WTC11 (cell line): Measurements from ENCODE around the gene PSMD13. TPM values are rescaled to one million over a fixed set of nuclear protein-coding genes. Genes with fewer than 3 reads are reported as not detected.
A peak's percentile ranks its signal among the peaks of the same experiment; 100 is the strongest.

ENCODE experiments used
- FOXP1 ChIP-seq: sonication (generic); formaldehyde crosslinking; IDR thresholded peaks from 2 replicates; pipeline ENCODE4 v1.8.0; 2022; ENCODE audit warnings: missing genetic modification reagents, mild to moderate bottlenecking, moderate library complexity, borderline replicate concordance
- IRF2 ChIP-seq: sonication (generic); formaldehyde crosslinking; IDR thresholded peaks from 2 replicates; pipeline ENCODE4 v1.8.0; 2022; ENCODE audit warnings: low read depth, missing genetic modification reagents, borderline replicate concordance
- KAT7 ChIP-seq: sonication (generic); formaldehyde crosslinking; IDR thresholded peaks from 2 replicates; pipeline ENCODE4 v1.8.1; 2023; ENCODE audit warnings: missing genetic modification reagents, mild to moderate bottlenecking, borderline replicate concordance
- NFE2L1 ChIP-seq: sonication (generic); formaldehyde crosslinking; IDR thresholded peaks from 2 replicates; pipeline ENCODE4 v1.8.1; 2023; ENCODE audit warnings: missing genetic modification reagents
- RORB ChIP-seq: fragments of 250-450 bp; sonication (Bioruptor Pico); IDR thresholded peaks from 2 replicates; pipeline ENCODE4 v1.9.0; 2021; ENCODE audit warnings: mild to moderate bottlenecking
- SOX15 ChIP-seq: fragments of 250-450 bp; sonication (Bioruptor Pico); IDR thresholded peaks from 2 replicates; pipeline ENCODE4 v1.9.0; 2021; ENCODE audit warnings: mild to moderate bottlenecking
- TEAD1 ChIP-seq: sonication (generic); formaldehyde crosslinking; IDR thresholded peaks from 2 replicates; pipeline ENCODE4 v1.8.0; 2022; ENCODE audit warnings: mild to moderate bottlenecking, missing genetic modification reagents
- TP53 ChIP-seq: sonication (generic); formaldehyde crosslinking; IDR thresholded peaks from 2 replicates; pipeline ENCODE4 v1.8.1; 2023; ENCODE audit warnings: mild to moderate bottlenecking, missing genetic modification reagents
- total RNA-seq: library from RNA; stranded (reverse); gene quantifications from 3 replicates; pipeline ENCODE4 v1.2.3, GENCODE V29; 2021
- TF ChIP-seq, protein P1 (sequence below): sonication (generic); formaldehyde crosslinking; IDR thresholded peaks from 2 replicates; pipeline ENCODE4 v1.8.0; 2023; ENCODE audit warnings: missing genetic modification reagents
- TF ChIP-seq, protein P2 (sequence below): sonication (generic); formaldehyde crosslinking; IDR thresholded peaks from 2 replicates; pipeline ENCODE4 v1.8.1; 2023; ENCODE audit warnings: mild to moderate bottlenecking, missing genetic modification reagents
- TF ChIP-seq, protein P3 (sequence below): fragments of 250-450 bp; sonication (Bioruptor Pico); IDR thresholded peaks from 2 replicates; pipeline ENCODE4 v1.8.0; 2021; ENCODE audit warnings: mild to moderate bottlenecking
- TF ChIP-seq, protein P4 (sequence below): sonication (generic); formaldehyde crosslinking; IDR thresholded peaks from 2 replicates; pipeline ENCODE4 v1.8.1; 2023; ENCODE audit warnings: mild to moderate bottlenecking, missing genetic modification reagents, borderline replicate concordance
- TF ChIP-seq, protein P5 (sequence below): sonication (generic); formaldehyde crosslinking; IDR thresholded peaks from 2 replicates; pipeline ENCODE4 v1.8.0; 2023; ENCODE audit warnings: mild to moderate bottlenecking, missing genetic modification reagents
- TF ChIP-seq, protein P6 (sequence below): sonication (generic); formaldehyde crosslinking; IDR thresholded peaks from 2 replicates; pipeline ENCODE4 v1.8.0; 2022; ENCODE audit warnings: mild to moderate bottlenecking, missing genetic modification reagents
- TF ChIP-seq, protein P7 (sequence below): fragments of 250-450 bp; sonication (Bioruptor Pico); conservative IDR thresholded peaks from 2 replicates; pipeline ENCODE4 v1.9.0; 2021; ENCODE audit warnings: mild to moderate bottlenecking
- TF ChIP-seq, protein P8 (sequence below): sonication (generic); formaldehyde crosslinking; IDR thresholded peaks from 2 replicates; pipeline ENCODE4 v1.8.1; 2023; ENCODE audit warnings: mild to moderate bottlenecking, moderate library complexity, missing genetic modification reagents
- TF ChIP-seq, protein P9 (sequence below): sonication (generic); formaldehyde crosslinking; IDR thresholded peaks from 2 replicates; pipeline ENCODE4 v1.8.0; 2022; ENCODE audit warnings: mild to moderate bottlenecking, missing genetic modification reagents
- TF ChIP-seq, protein P10 (sequence below): sonication (generic); formaldehyde crosslinking; IDR thresholded peaks from 2 replicates; pipeline ENCODE4 v1.8.0; 2022; ENCODE audit warnings: mild to moderate bottlenecking, missing genetic modification reagents

The PSMD13 gene
- total RNA-seq, 1 experiment from 2014 or later: 148 TPM

DNA sequence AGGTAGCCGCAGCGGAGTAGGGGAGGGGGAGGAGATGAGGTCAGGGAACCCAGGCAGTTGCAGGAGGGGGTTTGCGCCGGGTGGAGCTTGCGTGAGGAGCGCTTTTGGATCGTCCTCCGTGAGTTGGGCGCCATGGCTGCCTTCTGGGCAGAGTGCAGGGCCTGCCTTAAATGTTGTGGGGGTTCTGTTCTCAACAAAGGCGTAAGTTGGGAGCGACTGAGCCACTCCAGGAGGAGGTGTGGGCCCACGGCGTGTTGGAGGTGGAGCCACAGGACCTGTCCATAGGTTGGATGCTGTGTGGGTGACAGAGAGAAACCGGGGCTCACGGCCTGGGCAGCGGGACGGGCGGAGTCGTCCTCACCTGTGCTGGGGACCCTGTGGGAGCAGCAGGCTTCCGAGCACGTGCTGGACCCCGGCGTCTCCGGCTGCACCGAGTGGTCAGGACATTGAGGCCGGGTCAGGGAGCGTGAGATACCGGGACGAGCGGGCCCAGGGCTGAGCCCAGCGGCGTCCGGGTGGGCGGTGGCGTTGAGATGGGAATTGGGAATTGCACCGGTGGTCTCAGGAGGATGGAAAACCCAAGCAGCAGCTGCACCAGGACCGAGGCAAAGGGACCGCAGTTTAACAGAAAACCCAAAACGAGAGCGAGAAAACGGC, 51.2 kb downstream of the PSMD13 start (continued):
- TF ChIP-seq, protein P1, sequence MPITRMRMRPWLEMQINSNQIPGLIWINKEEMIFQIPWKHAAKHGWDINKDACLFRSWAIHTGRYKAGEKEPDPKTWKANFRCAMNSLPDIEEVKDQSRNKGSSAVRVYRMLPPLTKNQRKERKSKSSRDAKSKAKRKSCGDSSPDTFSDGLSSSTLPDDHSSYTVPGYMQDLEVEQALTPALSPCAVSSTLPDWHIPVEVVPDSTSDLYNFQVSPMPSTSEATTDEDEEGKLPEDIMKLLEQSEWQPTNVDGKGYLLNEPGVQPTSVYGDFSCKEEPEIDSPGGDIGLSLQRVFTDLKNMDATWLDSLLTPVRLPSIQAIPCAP (CRISPR knock-in tag): 0 out of 2 replicates have a peak, but pooled peaks have one; percentile 75
- TF ChIP-seq RORB (no peak), NFE2L1 (CRISPR knock-in tag) (peak; percentile 29; the same call in 1 of the 2 replicates), KAT7 (CRISPR knock-in tag) (no peak), TP53 (CRISPR knock-in tag) (0 out of 2 replicates have a peak, but pooled peaks have one; percentile 34), SOX15 (CRISPR knock-in tag) (no peak), TEAD1 (no peak), FOXP1 (CRISPR knock-in tag) (no peak), IRF2 (CRISPR knock-in tag) (no peak)
- TF ChIP-seq, protein P2, sequence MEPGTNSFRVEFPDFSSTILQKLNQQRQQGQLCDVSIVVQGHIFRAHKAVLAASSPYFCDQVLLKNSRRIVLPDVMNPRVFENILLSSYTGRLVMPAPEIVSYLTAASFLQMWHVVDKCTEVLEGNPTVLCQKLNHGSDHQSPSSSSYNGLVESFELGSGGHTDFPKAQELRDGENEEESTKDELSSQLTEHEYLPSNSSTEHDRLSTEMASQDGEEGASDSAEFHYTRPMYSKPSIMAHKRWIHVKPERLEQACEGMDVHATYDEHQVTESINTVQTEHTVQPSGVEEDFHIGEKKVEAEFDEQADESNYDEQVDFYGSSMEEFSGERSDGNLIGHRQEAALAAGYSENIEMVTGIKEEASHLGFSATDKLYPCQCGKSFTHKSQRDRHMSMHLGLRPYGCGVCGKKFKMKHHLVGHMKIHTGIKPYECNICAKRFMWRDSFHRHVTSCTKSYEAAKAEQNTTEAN: no peak
- TF ChIP-seq, protein P3, sequence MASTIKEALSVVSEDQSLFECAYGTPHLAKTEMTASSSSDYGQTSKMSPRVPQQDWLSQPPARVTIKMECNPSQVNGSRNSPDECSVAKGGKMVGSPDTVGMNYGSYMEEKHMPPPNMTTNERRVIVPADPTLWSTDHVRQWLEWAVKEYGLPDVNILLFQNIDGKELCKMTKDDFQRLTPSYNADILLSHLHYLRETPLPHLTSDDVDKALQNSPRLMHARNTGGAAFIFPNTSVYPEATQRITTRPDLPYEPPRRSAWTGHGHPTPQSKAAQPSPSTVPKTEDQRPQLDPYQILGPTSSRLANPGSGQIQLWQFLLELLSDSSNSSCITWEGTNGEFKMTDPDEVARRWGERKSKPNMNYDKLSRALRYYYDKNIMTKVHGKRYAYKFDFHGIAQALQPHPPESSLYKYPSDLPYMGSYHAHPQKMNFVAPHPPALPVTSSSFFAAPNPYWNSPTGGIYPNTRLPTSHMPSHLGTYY (CRISPR knock-in tag): no peak
- TF ChIP-seq, protein P4, sequence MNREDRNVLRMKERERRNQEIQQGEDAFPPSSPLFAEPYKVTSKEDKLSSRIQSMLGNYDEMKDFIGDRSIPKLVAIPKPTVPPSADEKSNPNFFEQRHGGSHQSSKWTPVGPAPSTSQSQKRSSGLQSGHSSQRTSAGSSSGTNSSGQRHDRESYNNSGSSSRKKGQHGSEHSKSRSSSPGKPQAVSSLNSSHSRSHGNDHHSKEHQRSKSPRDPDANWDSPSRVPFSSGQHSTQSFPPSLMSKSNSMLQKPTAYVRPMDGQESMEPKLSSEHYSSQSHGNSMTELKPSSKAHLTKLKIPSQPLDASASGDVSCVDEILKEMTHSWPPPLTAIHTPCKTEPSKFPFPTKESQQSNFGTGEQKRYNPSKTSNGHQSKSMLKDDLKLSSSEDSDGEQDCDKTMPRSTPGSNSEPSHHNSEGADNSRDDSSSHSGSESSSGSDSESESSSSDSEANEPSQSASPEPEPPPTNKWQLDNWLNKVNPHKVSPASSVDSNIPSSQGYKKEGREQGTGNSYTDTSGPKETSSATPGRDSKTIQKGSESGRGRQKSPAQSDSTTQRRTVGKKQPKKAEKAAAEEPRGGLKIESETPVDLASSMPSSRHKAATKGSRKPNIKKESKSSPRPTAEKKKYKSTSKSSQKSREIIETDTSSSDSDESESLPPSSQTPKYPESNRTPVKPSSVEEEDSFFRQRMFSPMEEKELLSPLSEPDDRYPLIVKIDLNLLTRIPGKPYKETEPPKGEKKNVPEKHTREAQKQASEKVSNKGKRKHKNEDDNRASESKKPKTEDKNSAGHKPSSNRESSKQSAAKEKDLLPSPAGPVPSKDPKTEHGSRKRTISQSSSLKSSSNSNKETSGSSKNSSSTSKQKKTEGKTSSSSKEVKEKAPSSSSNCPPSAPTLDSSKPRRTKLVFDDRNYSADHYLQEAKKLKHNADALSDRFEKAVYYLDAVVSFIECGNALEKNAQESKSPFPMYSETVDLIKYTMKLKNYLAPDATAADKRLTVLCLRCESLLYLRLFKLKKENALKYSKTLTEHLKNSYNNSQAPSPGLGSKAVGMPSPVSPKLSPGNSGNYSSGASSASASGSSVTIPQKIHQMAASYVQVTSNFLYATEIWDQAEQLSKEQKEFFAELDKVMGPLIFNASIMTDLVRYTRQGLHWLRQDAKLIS: no peak
- TF ChIP-seq, protein P5, sequence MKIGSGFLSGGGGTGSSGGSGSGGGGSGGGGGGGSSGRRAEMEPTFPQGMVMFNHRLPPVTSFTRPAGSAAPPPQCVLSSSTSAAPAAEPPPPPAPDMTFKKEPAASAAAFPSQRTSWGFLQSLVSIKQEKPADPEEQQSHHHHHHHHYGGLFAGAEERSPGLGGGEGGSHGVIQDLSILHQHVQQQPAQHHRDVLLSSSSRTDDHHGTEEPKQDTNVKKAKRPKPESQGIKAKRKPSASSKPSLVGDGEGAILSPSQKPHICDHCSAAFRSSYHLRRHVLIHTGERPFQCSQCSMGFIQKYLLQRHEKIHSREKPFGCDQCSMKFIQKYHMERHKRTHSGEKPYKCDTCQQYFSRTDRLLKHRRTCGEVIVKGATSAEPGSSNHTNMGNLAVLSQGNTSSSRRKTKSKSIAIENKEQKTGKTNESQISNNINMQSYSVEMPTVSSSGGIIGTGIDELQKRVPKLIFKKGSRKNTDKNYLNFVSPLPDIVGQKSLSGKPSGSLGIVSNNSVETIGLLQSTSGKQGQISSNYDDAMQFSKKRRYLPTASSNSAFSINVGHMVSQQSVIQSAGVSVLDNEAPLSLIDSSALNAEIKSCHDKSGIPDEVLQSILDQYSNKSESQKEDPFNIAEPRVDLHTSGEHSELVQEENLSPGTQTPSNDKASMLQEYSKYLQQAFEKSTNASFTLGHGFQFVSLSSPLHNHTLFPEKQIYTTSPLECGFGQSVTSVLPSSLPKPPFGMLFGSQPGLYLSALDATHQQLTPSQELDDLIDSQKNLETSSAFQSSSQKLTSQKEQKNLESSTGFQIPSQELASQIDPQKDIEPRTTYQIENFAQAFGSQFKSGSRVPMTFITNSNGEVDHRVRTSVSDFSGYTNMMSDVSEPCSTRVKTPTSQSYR: 0 out of 2 replicates have a peak, but pooled peaks have one; percentile 16
- TF ChIP-seq, protein P6, sequence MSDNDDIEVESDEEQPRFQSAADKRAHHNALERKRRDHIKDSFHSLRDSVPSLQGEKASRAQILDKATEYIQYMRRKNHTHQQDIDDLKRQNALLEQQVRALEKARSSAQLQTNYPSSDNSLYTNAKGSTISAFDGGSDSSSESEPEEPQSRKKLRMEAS (CRISPR knock-in tag): peak; percentile 91
- TF ChIP-seq, protein P7, sequence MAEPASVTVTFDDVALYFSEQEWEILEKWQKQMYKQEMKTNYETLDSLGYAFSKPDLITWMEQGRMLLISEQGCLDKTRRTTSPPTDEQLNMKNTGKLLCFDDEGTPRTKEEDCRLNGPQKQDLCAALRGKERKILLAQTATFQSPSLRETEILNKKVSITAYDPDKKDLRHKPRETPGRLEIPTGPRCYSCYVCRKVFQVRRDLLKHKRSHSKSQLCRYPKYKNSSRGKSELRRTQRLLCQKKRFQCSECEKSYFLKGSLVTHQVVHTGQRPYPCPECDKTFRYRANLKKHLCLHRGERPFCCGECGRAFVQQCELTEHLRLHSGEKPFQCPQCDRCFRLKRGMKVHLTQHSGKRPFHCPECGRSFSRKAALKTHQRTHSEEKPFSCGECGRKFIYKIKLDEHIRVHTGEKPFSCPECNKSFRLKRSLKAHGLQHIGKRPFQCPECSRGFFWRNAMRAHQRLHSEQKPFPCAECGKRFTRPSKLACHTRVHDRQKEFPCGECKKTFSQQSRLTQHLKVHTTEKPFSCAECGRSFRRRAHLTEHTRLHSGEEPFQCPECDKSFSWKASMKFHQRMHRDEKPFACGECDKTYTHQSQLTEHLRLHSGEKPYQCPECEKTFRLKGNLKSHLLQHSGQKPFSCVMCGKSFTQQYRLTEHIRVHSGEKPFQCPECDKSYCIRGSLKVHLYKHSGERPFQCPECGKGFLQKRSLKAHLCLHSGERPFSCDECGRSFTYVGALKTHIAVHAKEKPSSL: no peak
- TF ChIP-seq, protein P8, sequence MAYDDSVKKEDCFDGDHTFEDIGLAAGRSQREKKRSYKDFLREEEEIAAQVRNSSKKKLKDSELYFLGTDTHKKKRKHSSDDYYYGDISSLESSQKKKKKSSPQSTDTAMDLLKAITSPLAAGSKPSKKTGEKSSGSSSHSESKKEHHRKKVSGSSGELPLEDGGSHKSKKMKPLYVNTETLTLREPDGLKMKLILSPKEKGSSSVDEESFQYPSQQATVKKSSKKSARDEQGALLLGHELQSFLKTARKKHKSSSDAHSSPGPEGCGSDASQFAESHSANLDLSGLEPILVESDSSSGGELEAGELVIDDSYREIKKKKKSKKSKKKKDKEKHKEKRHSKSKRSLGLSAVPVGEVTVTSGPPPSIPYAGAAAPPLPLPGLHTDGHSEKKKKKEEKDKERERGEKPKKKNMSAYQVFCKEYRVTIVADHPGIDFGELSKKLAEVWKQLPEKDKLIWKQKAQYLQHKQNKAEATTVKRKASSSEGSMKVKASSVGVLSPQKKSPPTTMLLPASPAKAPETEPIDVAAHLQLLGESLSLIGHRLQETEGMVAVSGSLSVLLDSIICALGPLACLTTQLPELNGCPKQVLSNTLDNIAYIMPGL (CRISPR knock-in tag): no peak
- TF ChIP-seq, protein P9, sequence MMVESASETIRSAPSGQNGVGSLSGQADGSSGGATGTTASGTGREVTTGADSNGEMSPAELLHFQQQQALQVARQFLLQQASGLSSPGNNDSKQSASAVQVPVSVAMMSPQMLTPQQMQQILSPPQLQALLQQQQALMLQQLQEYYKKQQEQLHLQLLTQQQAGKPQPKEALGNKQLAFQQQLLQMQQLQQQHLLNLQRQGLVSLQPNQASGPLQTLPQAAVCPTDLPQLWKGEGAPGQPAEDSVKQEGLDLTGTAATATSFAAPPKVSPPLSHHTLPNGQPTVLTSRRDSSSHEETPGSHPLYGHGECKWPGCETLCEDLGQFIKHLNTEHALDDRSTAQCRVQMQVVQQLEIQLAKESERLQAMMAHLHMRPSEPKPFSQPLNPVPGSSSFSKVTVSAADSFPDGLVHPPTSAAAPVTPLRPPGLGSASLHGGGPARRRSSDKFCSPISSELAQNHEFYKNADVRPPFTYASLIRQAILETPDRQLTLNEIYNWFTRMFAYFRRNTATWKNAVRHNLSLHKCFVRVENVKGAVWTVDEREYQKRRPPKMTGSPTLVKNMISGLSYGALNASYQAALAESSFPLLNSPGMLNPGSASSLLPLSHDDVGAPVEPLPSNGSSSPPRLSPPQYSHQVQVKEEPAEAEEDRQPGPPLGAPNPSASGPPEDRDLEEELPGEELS (CRISPR knock-in tag): 0 out of 2 replicates have a peak, but pooled peaks have one; percentile 53
- TF ChIP-seq, protein P10, sequence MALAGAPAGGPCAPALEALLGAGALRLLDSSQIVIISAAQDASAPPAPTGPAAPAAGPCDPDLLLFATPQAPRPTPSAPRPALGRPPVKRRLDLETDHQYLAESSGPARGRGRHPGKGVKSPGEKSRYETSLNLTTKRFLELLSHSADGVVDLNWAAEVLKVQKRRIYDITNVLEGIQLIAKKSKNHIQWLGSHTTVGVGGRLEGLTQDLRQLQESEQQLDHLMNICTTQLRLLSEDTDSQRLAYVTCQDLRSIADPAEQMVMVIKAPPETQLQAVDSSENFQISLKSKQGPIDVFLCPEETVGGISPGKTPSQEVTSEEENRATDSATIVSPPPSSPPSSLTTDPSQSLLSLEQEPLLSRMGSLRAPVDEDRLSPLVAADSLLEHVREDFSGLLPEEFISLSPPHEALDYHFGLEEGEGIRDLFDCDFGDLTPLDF (CRISPR knock-in tag): no peak
